MCF 10A (cell line): ENCODE results near the gene MYRF. TPM values are rescaled to one million over a fixed set of nuclear protein-coding genes. Genes with fewer than 3 reads are reported as not detected.

Source experiments
- BruUV-seq: library from RNA; stranded (reverse); fragments of 400-500 nt; replicated peaks from 2 replicates; lab custom pipeline; 2021; lab: Mats Ljungman, UMichigan
- CTCF ChIA-PET: fragments of 300-600 bp; sonication (Branson Sonifier 250); formaldehyde crosslinking; extraction: SDS; loops from one replicate; lab custom pipeline; 2021; ENCODE audit warnings: antibody characterized with exemption, inconsistent platforms; lab: Yijun Ruan, JAX
- POLR2A ChIA-PET: fragments of 300-600, 350-650 bp; sonication (Branson Sonifier 250); formaldehyde crosslinking; extraction: SDS; loops from one replicate; lab custom pipeline; 2020; ENCODE audit warnings: antibody characterized with exemption, inconsistent platforms; lab: Yijun Ruan, JAX
- DNase-seq: peaks from one replicate; pipeline ENCODE4 v3.0.0-alpha.2; 2018; ENCODE audit not compliant: unreplicated experiment
- H3K27ac Mint-ChIP-seq: one replicate; pipeline ENCODE4 v1.8.0; 2022; ENCODE audit warnings: mild to moderate bottlenecking, low read depth, mixed read lengths; ENCODE audit not compliant: unreplicated experiment
- H3K27me3 Mint-ChIP-seq: one replicate; pipeline ENCODE4 v1.8.0; 2022; ENCODE audit warnings: mixed read lengths; ENCODE audit not compliant: insufficient read depth, unreplicated experiment
- H3K36me3 Mint-ChIP-seq: one replicate; pipeline ENCODE4 v1.8.0; 2022; ENCODE audit warnings: mild to moderate bottlenecking, moderate library complexity, mixed read lengths; ENCODE audit not compliant: insufficient read depth, unreplicated experiment
- H3K4me1 Mint-ChIP-seq: one replicate; pipeline ENCODE4 v1.8.0; 2022; ENCODE audit warnings: mixed read lengths; ENCODE audit not compliant: insufficient read depth, unreplicated experiment
- H3K4me3 Mint-ChIP-seq: one replicate; pipeline ENCODE4 v1.8.0; 2022; ENCODE audit warnings: mild to moderate bottlenecking, moderate library complexity, mixed read lengths; ENCODE audit not compliant: unreplicated experiment
- H3K9me3 Mint-ChIP-seq: one replicate; pipeline ENCODE4 v1.8.0; 2022; ENCODE audit warnings: mixed read lengths; ENCODE audit not compliant: unreplicated experiment
- intact Hi-C: fragments of 100-400 bp; cut with micrococcal nuclease; formaldehyde crosslinking; loops from 2 replicates; pipeline ENCODE4 v1.14.1; 2022
- total RNA-seq: library from RNA; stranded (reverse); gene quantifications from 2 replicates; pipeline ENCODE4 v1.2.3, GENCODE V29; 2022
- TF ChIP-seq, protein P1 (sequence below): fragments of 200-600 bp; IDR thresholded peaks from one replicate; pipeline ENCODE4 v1.8.0; 2022; ENCODE audit warnings: antibody characterized with exemption, mild to moderate bottlenecking; ENCODE audit not compliant: unreplicated experiment

MYRF gene
- total RNA-seq, 1 experiment from 2014 or later = 0.16 TPM

DNA sequence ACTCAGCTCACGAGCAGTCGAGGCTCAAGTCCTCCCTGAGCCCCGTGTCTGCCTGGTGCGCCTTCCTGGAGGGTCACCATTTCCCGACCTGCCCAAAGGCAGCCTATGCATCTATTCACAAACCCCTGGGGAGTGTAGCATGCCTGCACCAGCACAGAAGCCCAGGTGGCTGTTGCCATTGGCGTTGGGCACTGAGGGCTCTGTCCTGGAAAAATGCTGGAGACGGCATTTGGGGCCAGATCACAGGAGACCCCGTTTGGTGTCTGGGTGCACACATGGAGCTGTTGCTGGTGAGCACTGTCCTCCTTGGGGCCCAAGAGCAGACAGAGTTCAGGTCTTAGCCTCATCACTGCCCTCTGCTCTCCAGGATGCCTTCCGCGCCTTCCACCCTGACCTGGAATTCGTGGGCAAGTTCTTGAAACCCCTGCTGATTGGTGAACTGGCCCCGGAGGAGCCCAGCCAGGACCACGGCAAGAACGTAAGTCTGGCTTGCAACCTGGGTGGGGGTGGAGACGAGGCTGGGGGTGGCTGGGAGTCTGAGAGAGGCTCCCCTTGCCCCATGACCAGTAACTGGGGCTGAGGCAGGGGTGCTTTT is 85.1 kb downstream of the MYRF start:
- Mint-ChIP-seq H3K27ac (no peak overlapping the region), H3K27me3 (no peaks in the 10 kb centered on the region), H3K9me3 (no peaks in the 10 kb centered on the region), H3K4me3 (no peak overlapping the region), H3K4me1 (no peaks in the 10 kb centered on the region), H3K36me3 (no peaks in the 10 kb centered on the region)
- no peak for DNase-seq
- intact Hi-C loops = no loop called here
- BruUV-seq = no TSS peak
- TF ChIP-seq, protein P1, sequence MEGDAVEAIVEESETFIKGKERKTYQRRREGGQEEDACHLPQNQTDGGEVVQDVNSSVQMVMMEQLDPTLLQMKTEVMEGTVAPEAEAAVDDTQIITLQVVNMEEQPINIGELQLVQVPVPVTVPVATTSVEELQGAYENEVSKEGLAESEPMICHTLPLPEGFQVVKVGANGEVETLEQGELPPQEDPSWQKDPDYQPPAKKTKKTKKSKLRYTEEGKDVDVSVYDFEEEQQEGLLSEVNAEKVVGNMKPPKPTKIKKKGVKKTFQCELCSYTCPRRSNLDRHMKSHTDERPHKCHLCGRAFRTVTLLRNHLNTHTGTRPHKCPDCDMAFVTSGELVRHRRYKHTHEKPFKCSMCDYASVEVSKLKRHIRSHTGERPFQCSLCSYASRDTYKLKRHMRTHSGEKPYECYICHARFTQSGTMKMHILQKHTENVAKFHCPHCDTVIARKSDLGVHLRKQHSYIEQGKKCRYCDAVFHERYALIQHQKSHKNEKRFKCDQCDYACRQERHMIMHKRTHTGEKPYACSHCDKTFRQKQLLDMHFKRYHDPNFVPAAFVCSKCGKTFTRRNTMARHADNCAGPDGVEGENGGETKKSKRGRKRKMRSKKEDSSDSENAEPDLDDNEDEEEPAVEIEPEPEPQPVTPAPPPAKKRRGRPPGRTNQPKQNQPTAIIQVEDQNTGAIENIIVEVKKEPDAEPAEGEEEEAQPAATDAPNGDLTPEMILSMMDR = no peak
- CTCF ChIA-PET = interaction anchor here (0.6 to 1.3 kb wide), 4 partner anchors 61 to 231 kb away, joined by 3 to 4 read pairs (median 3); no protein-coding TSS in a partner anchor
- POLR2A ChIA-PET = no interaction called here

Other genes starting within 250 kb of the MYRF start
- not detected in 2 replicates for gene LRRC10B, start 243.9 kb upstream of the MYRF start, total RNA-seq
- gene SYT7, start 171.6 kb upstream of the MYRF start, total RNA-seq = 25.2 and 57.7 TPM in 2 replicates
- gene DAGLA, start 72.2 kb upstream of the MYRF start, total RNA-seq = 1.0 and 1.5 TPM in 2 replicates
- 184 and 300 TPM in 2 replicates for gene TMEM258, start 40.0 kb downstream of the MYRF start, total RNA-seq
- 19.9 and 21.5 TPM in 2 replicates for gene FEN1, start 40.3 kb downstream of the MYRF start, total RNA-seq
- gene FADS1, start 64.4 kb downstream of the MYRF start, total RNA-seq = 24.2 and 27.5 TPM in 2 replicates
- 7.5 and 20.6 TPM in 2 replicates for gene FADS2, start 75.7 kb downstream of the MYRF start, total RNA-seq
- gene FADS3, start 138.9 kb downstream of the MYRF start, total RNA-seq = 145 and 184 TPM in 2 replicates
- 2.3 and 4.5 TPM in 2 replicates for gene RAB3IL1, start 164.9 kb downstream of the MYRF start, total RNA-seq
- gene BEST1, start 197.7 kb downstream of the MYRF start, total RNA-seq = 2.5 and 3.2 TPM in 2 replicates
- 8,367 and 15,492 TPM in 2 replicates for gene FTH1, start 215.0 kb downstream of the MYRF start, total RNA-seq